ENCODE data around the gene H19. TPM values are rescaled to one million over a fixed set of nuclear protein-coding genes. Genes with fewer than 3 reads are reported as not detected.

H19 gene
- total and polyA plus RNA-seq, 9 of the 15 experiments (the other 6 are each of a cell fraction or from before 2014, with no cell fraction given), result 0.13 to 682 (median 15.7) TPM

- Histone ChIP-seq H3K27ac (ENCODE audit: extremely low read depth, low read depth, low read length) (no peak overlapping the region), H3K9me1 (ENCODE audit: control insufficient read depth, insufficient read depth, low read length) (no peaks in the 10 kb centered on the region), H3K79me2 (ENCODE audit: control insufficient read depth, insufficient read depth, low read length) (no peaks in the 10 kb centered on the region), H3K4me1 (replicated peaks in 1 of 2; ENCODE audit: control insufficient read depth in 2 of 2, insufficient read depth in 2 of 2, low read length in 2 of 2) (no peaks in the 10 kb centered on the region), H3K36me3 (ENCODE audit: control insufficient read depth, insufficient read depth, low read length) (no peaks in the 10 kb centered on the region), H3K9ac (ENCODE audit: insufficient read depth in 1 of 2, low read depth in 2 of 2, low read length in 2 of 2) (no peak overlapping the region), H4K20me1 (replicated peaks; ENCODE audit: control insufficient read depth, insufficient read depth, low read length) (no peaks in the 10 kb centered on the region), H2AFZ (ENCODE audit: low read depth, low read length) (no peak overlapping the region), H3K4me3 (no peak overlapping the region), H3K9me3 (replicated peaks; ENCODE audit: control insufficient read depth, insufficient read depth, low read depth, low read length) (no peaks in the 10 kb centered on the region), H3K4me2 (ENCODE audit: insufficient read depth, low read length) (no peak overlapping the region), H3K27me3 (ENCODE audit: control insufficient read depth in 2 of 2, insufficient read depth in 2 of 2, low read length in 2 of 2) (no peaks in the 10 kb centered on the region)
- in situ Hi-C loops (cut with MboI) (no loop called here), intact Hi-C loops (cut with micrococcal nuclease) (no loop called here)
- POLR2A ChIA-PET, result no interaction called here
- WGBS (ENCODE audit: insufficient coverage, low coverage, missing lambda C conversion rate), result no CpG with 5 or more reads among the region's 26 CpGs
- DNase-seq (ENCODE audit: extremely low read depth in 1 of 4, low spot score in 3 of 4) (no peak), FAIRE-seq (peak; percentile 100), ATAC-seq (peak; percentile 92)
- no TSS peak for BruUV-seq (replicated peaks)
- TF ChIP-seq CEBPG (CRISPR knock-in tag; IDR thresholded peaks at IDR 0.05), result no peak
- 0 out of 4 replicates have a peak, but pooled peaks of 1 of the 2 experiments have one; percentile 41 for TF ChIP-seq CEBPG (tag; conservative IDR thresholded peaks at IDR 0.05 in 1 of 2, IDR thresholded peaks at IDR 0.05 in 1 of 2)
- TF ChIP-seq JUND (IDR thresholded peaks at IDR 0.05; ENCODE audit: borderline replicate concordance, low read depth, low read length), result no peak
- TF ChIP-seq JUND (tag; IDR thresholded peaks at IDR 0.05; ENCODE audit: borderline replicate concordance, low read depth, low read length), result no peak
- CTCF ChIA-PET (ENCODE audit: low intra/inter-chr PET ratio), result no interaction called here
Observed at GRCh38 chr11:1978720-1979473, 18.7 kb downstream of the H19 start.

GRCh38 chr11:1975185-1975584 lies 22.5 kb downstream of the H19 start:
- H3K4me2 ChIP-seq (ENCODE audit: insufficient read depth, low read length), result no peak overlapping the region
- H3K4me1 ChIP-seq (replicated peaks in 1 of 2; ENCODE audit: control insufficient read depth in 2 of 2, insufficient read depth in 2 of 2, low read length in 2 of 2), result no peaks in the 10 kb centered on the region
- CTCF ChIA-PET (ENCODE audit: low intra/inter-chr PET ratio), result no interaction called here
- no CpG with 5 or more reads among the region's 13 CpGs for WGBS (ENCODE audit: insufficient coverage, low coverage, missing lambda C conversion rate)
- intact Hi-C loops (cut with micrococcal nuclease) (no loop called here), in situ Hi-C loops (cut with MboI) (no loop called here)
- H3K9me3 ChIP-seq (replicated peaks; ENCODE audit: control insufficient read depth, insufficient read depth, low read depth, low read length), result no peaks in the 10 kb centered on the region
- H3K9me1 ChIP-seq (ENCODE audit: control insufficient read depth, insufficient read depth, low read length), result no peaks in the 10 kb centered on the region
- BruUV-seq (replicated peaks), result no TSS peak
- no peak overlapping the region for H3K27ac ChIP-seq (ENCODE audit: extremely low read depth, low read depth, low read length)
- FAIRE-seq (no peak), DNase-seq (ENCODE audit: extremely low read depth in 1 of 4, low spot score in 3 of 4) (no peak), ATAC-seq (no peak)
- H4K20me1 ChIP-seq (replicated peaks; ENCODE audit: control insufficient read depth, insufficient read depth, low read length), result no peaks in the 10 kb centered on the region
- H3K36me3 ChIP-seq (ENCODE audit: control insufficient read depth, insufficient read depth, low read length), result no peaks in the 10 kb centered on the region
- POLR2A ChIA-PET, result interaction anchor here (0.6 kb wide), 1 partner anchor 19 kb away, joined by 4 read pairs; no protein-coding TSS in a partner anchor
- H2AFZ ChIP-seq (ENCODE audit: low read depth, low read length), result no peak overlapping the region
- H3K79me2 ChIP-seq (ENCODE audit: control insufficient read depth, insufficient read depth, low read length), result no peaks in the 10 kb centered on the region
- H3K27me3 ChIP-seq (ENCODE audit: control insufficient read depth in 2 of 2, insufficient read depth in 2 of 2, low read length in 2 of 2), result no peaks in the 10 kb centered on the region
- no peak overlapping the region for H3K9ac ChIP-seq (ENCODE audit: insufficient read depth in 1 of 2, low read depth in 2 of 2, low read length in 2 of 2)
- no peak overlapping the region for H3K4me3 ChIP-seq
- TF ChIP-seq RB1 (IDR thresholded peaks at IDR 0.05; ENCODE audit: low read depth) (no peak), XRCC5 (IDR thresholded peaks at IDR 0.05; ENCODE audit: low read depth, low read length) (no peak), MLLT1 (IDR thresholded peaks at IDR 0.05) (no peak), NFE2 (IDR thresholded peaks at IDR 0.05; ENCODE audit: low read depth) (no peak), ZNF79 (CRISPR knock-in tag; IDR thresholded peaks at IDR 0.05; ENCODE audit: low read depth) (no peak), PYGO2 (tag; IDR thresholded peaks at IDR 0.05) (no peak)
- TF ChIP-seq, protein P1, sequence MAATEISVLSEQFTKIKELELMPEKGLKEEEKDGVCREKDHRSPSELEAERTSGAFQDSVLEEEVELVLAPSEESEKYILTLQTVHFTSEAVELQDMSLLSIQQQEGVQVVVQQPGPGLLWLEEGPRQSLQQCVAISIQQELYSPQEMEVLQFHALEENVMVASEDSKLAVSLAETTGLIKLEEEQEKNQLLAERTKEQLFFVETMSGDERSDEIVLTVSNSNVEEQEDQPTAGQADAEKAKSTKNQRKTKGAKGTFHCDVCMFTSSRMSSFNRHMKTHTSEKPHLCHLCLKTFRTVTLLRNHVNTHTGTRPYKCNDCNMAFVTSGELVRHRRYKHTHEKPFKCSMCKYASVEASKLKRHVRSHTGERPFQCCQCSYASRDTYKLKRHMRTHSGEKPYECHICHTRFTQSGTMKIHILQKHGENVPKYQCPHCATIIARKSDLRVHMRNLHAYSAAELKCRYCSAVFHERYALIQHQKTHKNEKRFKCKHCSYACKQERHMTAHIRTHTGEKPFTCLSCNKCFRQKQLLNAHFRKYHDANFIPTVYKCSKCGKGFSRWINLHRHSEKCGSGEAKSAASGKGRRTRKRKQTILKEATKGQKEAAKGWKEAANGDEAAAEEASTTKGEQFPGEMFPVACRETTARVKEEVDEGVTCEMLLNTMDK (IDR thresholded peaks at IDR 0.05; ENCODE audit: borderline replicate concordance, insufficient read depth, low read depth, low read length, poor library complexity, severe bottlenecking), result no peak

All from K562 (cell line).